CD4-positive, alpha-beta memory T cell (primary cell): ENCODE results near the gene DNHD1. TPM values are rescaled to one million over a fixed set of nuclear protein-coding genes. Genes with fewer than 3 reads are reported as not detected.
"Not testable (repeated sequence)": the region's sequence is repeated elsewhere in the genome, so short reads cannot be mapped to it uniquely, and the experiment has no call there.

ENCODE experiments used
- CTCF ChIA-PET: fragments of 350-600 bp; sonication (Branson Sonifier 250); formaldehyde crosslinking; loops from one replicate; lab custom pipeline; 2021; ENCODE audit warnings: inconsistent platforms; ENCODE audit not compliant: partially characterized antibody; lab: Charles Lee
- POLR2A ChIA-PET: fragments of 350-600 bp; sonication (Branson Sonifier 250); formaldehyde crosslinking; loops from one replicate; lab custom pipeline; 2021; ENCODE audit not compliant: partially characterized antibody; lab: Charles Lee
- DNase-seq, 5 donors: peaks; one replicate each; pipeline versions ENCODE4 v3.0.0 to v3.0.0-alpha.2; 2020 to 2022; ENCODE audit warnings: mixed read lengths in 1 of 5
- H3K27ac ChIP-seq: one replicate; pipeline ENCODE4 v1.7.0; 2013; ENCODE audit warnings: low read depth, low read length
- H3K27me3 ChIP-seq: 2 replicates; pipeline ENCODE4 v1.7.0; 2013; ENCODE audit warnings: mild to moderate bottlenecking, low read length, moderate library complexity; ENCODE audit not compliant: insufficient read depth
- H3K36me3 ChIP-seq: 2 replicates; pipeline ENCODE4 v1.7.0; 2013; ENCODE audit warnings: mild to moderate bottlenecking, low read length, moderate library complexity; ENCODE audit not compliant: insufficient read depth
- H3K4me1 ChIP-seq: 2 replicates; pipeline ENCODE4 v1.7.0; 2013; ENCODE audit warnings: mild to moderate bottlenecking, low read length, moderate library complexity; ENCODE audit not compliant: insufficient read depth
- H3K4me3 ChIP-seq, 2 donors: one replicate each; pipeline ENCODE4 v1.7.0; 2013; ENCODE audit warnings: low read length in 2 of 2, mild to moderate bottlenecking in 1 of 2
- H3K9me3 ChIP-seq, 2 donors: one replicate each; pipeline ENCODE4 v1.7.0; 2013; ENCODE audit warnings: low read length in 2 of 2, control low read depth in 1 of 2; ENCODE audit not compliant: control insufficient read depth in 1 of 2
- H3K27ac Mint-ChIP-seq, 7 donors: one replicate each; pipeline ENCODE4 v1.8.0; 2020 to 2021; ENCODE audit warnings: mixed read lengths in 7 of 7, mild to moderate bottlenecking in 6 of 7, inconsistent platforms in 3 of 7, moderate library complexity in 3 of 7
- H3K27me3 Mint-ChIP-seq, 2 donors: one replicate each; pipeline ENCODE4 v1.8.0; 2020 to 2021; ENCODE audit warnings: mixed read lengths in 2 of 2
- H3K36me3 Mint-ChIP-seq, 2 donors: one replicate each; pipeline ENCODE4 v1.8.0; 2020 to 2021; ENCODE audit warnings: mixed read lengths in 2 of 2, inconsistent platforms in 1 of 2, mild to moderate bottlenecking in 1 of 2
- H3K4me1 Mint-ChIP-seq, 4 donors: one replicate each; pipeline ENCODE4 v1.8.0; 2020 to 2021; ENCODE audit warnings: mixed read lengths in 4 of 4, mild to moderate bottlenecking in 1 of 4
- H3K4me3 Mint-ChIP-seq, 8 donors: one replicate each; pipeline ENCODE4 v1.8.0; 2020 to 2021; ENCODE audit warnings: mixed read lengths in 8 of 8, mild to moderate bottlenecking in 7 of 8, moderate library complexity in 6 of 8, inconsistent platforms in 3 of 8
- H3K9me3 Mint-ChIP-seq, 8 donors: one replicate each; pipeline ENCODE4 v1.8.0; 2020 to 2021; ENCODE audit warnings: mixed read lengths in 8 of 8, mild to moderate bottlenecking in 5 of 8, inconsistent platforms in 3 of 8, moderate library complexity in 1 of 8
- intact Hi-C: fragments of 100-400 bp; cut with micrococcal nuclease; formaldehyde crosslinking; loops from one replicate; pipeline ENCODE4 v1.15.1; 2023
- polyA plus RNA-seq, 2 donors: library from polyadenylated mRNA; unstranded; fragments of 300-500 nt; fragmentation: Illumina TruSeq; gene quantifications; one replicate each; pipeline ENCODE4 v1.2.3, GENCODE V29; 2021
- total RNA-seq, 2 experiments: library from RNA; stranded (reverse); gene quantifications; one replicate each; pipeline ENCODE4 v1.2.3, GENCODE V29; 2021

The DNHD1 gene
- total and polyA plus RNA-seq, 4 experiments from 2014 or later, result 1.2 to 54.0 (median 23.6) TPM

- H3K4me3 Mint-ChIP-seq, result peak overlapping the region in 1 of 8 donors; percentile 31
- intact Hi-C loops, result no loop called here
- CTCF ChIA-PET, result interaction anchor here (0.8 to 6.0 kb wide), 13 partner anchors 9 to 254 kb away, joined by 3 to 161 read pairs (median 5); partner anchors contain the start of genes DNHD1 and HPX
- no peaks in the 10 kb centered on the region for H3K9me3 Mint-ChIP-seq
- H3K27me3 Mint-ChIP-seq, result no peaks in the 10 kb centered on the region
- Histone ChIP-seq H3K36me3 (peaks cover 6% of the 10 kb centered on the region), H3K4me1 (no peaks in the 10 kb centered on the region), H3K27me3 (no peaks in the 10 kb centered on the region), H3K4me3 (no peak overlapping the region), H3K9me3 (no peaks in the 10 kb centered on the region), H3K27ac (no peak overlapping the region)
- H3K27ac Mint-ChIP-seq, result peak overlapping the region in 2 of 7 donors; percentile 19 to 69
- POLR2A ChIA-PET, result no interaction called here
- H3K4me1 Mint-ChIP-seq, result peaks cover 0 to 5% (median 0%) of the 10 kb centered on the region in 4 donors
- DNase-seq, result no peak
- H3K36me3 Mint-ChIP-seq, result peaks cover 29 to 31% of the 10 kb centered on the region in 2 donors
Measured at GRCh38 chr11:6504166-6504565, 7.1 kb downstream of the DNHD1 start.

GRCh38 chr11:6505577-6506240 lies 8.6 kb downstream of the DNHD1 start:
- no peak overlapping the region for H3K4me3 ChIP-seq
- ChIA-PET CTCF (interaction anchor here (0.6 to 6.0 kb wide), 33 partner anchors 8 to 250 kb away, joined by 3 to 161 read pairs (median 4); partner anchors contain the start of genes ARFIP2, DNHD1, MRPL17 and TIMM10B), POLR2A (interaction anchor here (1.5 kb wide), 2 partner anchors 115 to 127 kb away, joined by 4 to 7 read pairs; partner anchors contain the start of gene SMPD1)
- Mint-ChIP-seq H3K9me3 (no peaks in the 10 kb centered on the region), H3K4me1 (peaks cover 0 to 5% (median 0%) of the 10 kb centered on the region in 4 donors), H3K4me3 (no peak overlapping the region), H3K27ac (no peak overlapping the region), H3K36me3 (peaks cover 28 to 33% of the 10 kb centered on the region in 2 donors), H3K27me3 (no peaks in the 10 kb centered on the region)
- H3K4me1 ChIP-seq, result no peaks in the 10 kb centered on the region
- H3K9me3 ChIP-seq, result no peaks in the 10 kb centered on the region
- no peaks in the 10 kb centered on the region for H3K27me3 ChIP-seq
- no peak overlapping the region for H3K27ac ChIP-seq
- intact Hi-C loops, result loop anchor here (1.0 kb wide), 3 partner anchors 62 to 126 kb away; no protein-coding TSS in a partner anchor
- peaks cover 6% of the 10 kb centered on the region for H3K36me3 ChIP-seq
- peak; percentile 17 to 41 (median 27) for DNase-seq

- Histone ChIP-seq H3K27me3 (no peaks in the 10 kb centered on the region), H3K4me1 (no peaks in the 10 kb centered on the region), H3K9me3 (no peaks in the 10 kb centered on the region), H3K36me3 (peaks cover 8% of the 10 kb centered on the region), H3K4me3 (no peak overlapping the region), H3K27ac (no peak overlapping the region)
- Mint-ChIP-seq H3K9me3 (peaks cover 0 to 5% (median 0%) of the 10 kb centered on the region in 8 donors), H3K4me3 (no peak overlapping the region), H3K27me3 (no peaks in the 10 kb centered on the region), H3K4me1 (peaks cover 0 to 2% (median 0%) of the 10 kb centered on the region in 4 donors), H3K36me3 (peaks cover 55 to 58% of the 10 kb centered on the region in 2 donors), H3K27ac (no peak overlapping the region)
- no peak for DNase-seq
- intact Hi-C loops, result no loop called here
- ChIA-PET POLR2A (no interaction called here), CTCF (no interaction called here)
Measured at GRCh38 chr11:6516865-6517264, 19.8 kb downstream of the DNHD1 start.

GRCh38 chr11:6520265-6520664 lies 23.2 kb downstream of the DNHD1 start:
- POLR2A ChIA-PET, result no interaction called here
- peaks cover 42 to 51% of the 10 kb centered on the region in 2 donors for H3K36me3 Mint-ChIP-seq
- intact Hi-C loops, result no loop called here

GRCh38 chr11:6521946-6522345 lies 24.9 kb downstream of the DNHD1 start:
- Mint-ChIP-seq H3K36me3 (peaks cover 34 to 45% of the 10 kb centered on the region in 2 donors), H3K4me1 (peaks cover 11 to 12% (median 12%) of the 10 kb centered on the region in 4 donors)
- H3K27ac ChIP-seq, H3K27ac Mint-ChIP-seq, POLR2A ChIA-PET, H3K27me3 ChIP-seq, H3K27me3 Mint-ChIP-seq, H3K36me3 ChIP-seq, H3K9me3 Mint-ChIP-seq, H3K4me3 ChIP-seq, H3K4me3 Mint-ChIP-seq, intact Hi-C loops, H3K9me3 ChIP-seq, DNase-seq: not testable (repeated sequence)
- H3K4me1 ChIP-seq, result peaks cover 13% of the 10 kb centered on the region
- CTCF ChIA-PET, result interaction anchor here (1.1 to 2.0 kb wide), 2 partner anchors 8 to 143 kb away, joined by 3 to 4 read pairs; no protein-coding TSS in a partner anchor

More at GRCh38 chr11:6520265-6520664, 23.2 kb downstream of the DNHD1 start:
- Mint-ChIP-seq H3K4me3 (no peak overlapping the region), H3K27me3 (no peaks in the 10 kb centered on the region), H3K27ac (no peak overlapping the region), H3K9me3 (no peaks in the 10 kb centered on the region), H3K4me1 (peaks cover 0 to 4% (median 0%) of the 10 kb centered on the region in 4 donors)
- Histone ChIP-seq H3K27me3 (no peaks in the 10 kb centered on the region), H3K4me1 (no peaks in the 10 kb centered on the region), H3K4me3 (no peak overlapping the region), H3K36me3 (peaks cover 8% of the 10 kb centered on the region), H3K9me3 (no peaks in the 10 kb centered on the region), H3K27ac (no peak overlapping the region)
- no peak for DNase-seq
- CTCF ChIA-PET, result interaction anchor here (1.0 to 3.0 kb wide), 5 partner anchors 9 to 141 kb away, joined by 3 to 13 read pairs (median 3); no protein-coding TSS in a partner anchor

- no peak for DNase-seq
- no peak overlapping the region for H3K27ac ChIP-seq
- Mint-ChIP-seq H3K27ac (peak overlapping the region in 1 of 7 donors; percentile 74), H3K27me3 (no peaks in the 10 kb centered on the region), H3K9me3 (no peaks in the 10 kb centered on the region), H3K4me3 (no peak overlapping the region), H3K36me3 (peaks cover 34 to 47% of the 10 kb centered on the region in 2 donors), H3K4me1 (peaks cover 11 to 19% (median 14%) of the 10 kb centered on the region in 4 donors)
- intact Hi-C loops, result no loop called here
- H3K27me3 ChIP-seq, result no peaks in the 10 kb centered on the region
- H3K36me3 ChIP-seq, result peaks cover 5% of the 10 kb centered on the region
- H3K4me1 ChIP-seq, result peaks cover 14% of the 10 kb centered on the region
- H3K4me3 ChIP-seq, result no peak overlapping the region
- ChIA-PET CTCF (interaction anchor here (1.0 to 2.3 kb wide), 5 partner anchors 95 to 214 kb away, joined by 3 to 11 read pairs (median 3); partner anchors contain the start of genes MRPL17 and TPP1), POLR2A (no interaction called here)
- H3K9me3 ChIP-seq, result no peaks in the 10 kb centered on the region
Measured at GRCh38 chr11:6523253-6523652, 26.2 kb downstream of the DNHD1 start.
